Neutrophil (primary cell): ENCODE data around the gene PAFAH1B2.
"Not testable (repeated sequence)": the region's sequence is repeated elsewhere in the genome, so short reads cannot be mapped to it uniquely, and the experiment has no call there.

Source experiments
- H3K27ac ChIP-seq: fragments of 200-600 bp; sonication (generic); 2 replicates; pipeline ENCODE4 v1.5.1; 2016; ENCODE audit warnings: mild to moderate bottlenecking, moderate library complexity
- H3K27me3 ChIP-seq: fragments of 200-600 bp; sonication (generic); 2 replicates; pipeline ENCODE4 v1.6.0; 2016; ENCODE audit warnings: mild to moderate bottlenecking
- H3K36me3 ChIP-seq: fragments of 200-600 bp; sonication (generic); 2 replicates; pipeline ENCODE4 v1.5.1; 2017
- H3K4me1 ChIP-seq, 2 experiments: fragments of 200-600 bp in 1 of 2; sonication (generic) in 1 of 2; 1 replicate in 1 of 2; 2 replicates in 1 of 2; pipeline versions ENCODE4 v1.5.1 to v1.6.1; 2013 to 2016; ENCODE audit warnings: low read depth in 1 of 2, low read length in 1 of 2, mild to moderate bottlenecking in 1 of 2, moderate library complexity in 1 of 2; ENCODE audit not compliant: control insufficient read depth in 1 of 2, insufficient read depth in 1 of 2
- H3K4me3 ChIP-seq, 2 experiments: fragments of 200-600 bp in 1 of 2; sonication (generic) in 1 of 2; 1 replicate in 1 of 2; 2 replicates in 1 of 2; pipeline ENCODE4 v1.5.1; 2013 to 2016; ENCODE audit warnings: low read depth in 1 of 2, low read length in 1 of 2, mild to moderate bottlenecking in 1 of 2, moderate library complexity in 1 of 2
- H3K9me3 ChIP-seq: fragments of 200-600 bp; sonication (generic); 2 replicates; pipeline ENCODE4 v1.5.1; 2016
- TF ChIP-seq, protein P1 (sequence below): fragments of 200-600 bp; sonication (generic); IDR thresholded peaks from 2 replicates; pipeline ENCODE4 v1.5.1; 2016; ENCODE audit warnings: antibody characterized with exemption

The PAFAH1B2 gene

DNA sequence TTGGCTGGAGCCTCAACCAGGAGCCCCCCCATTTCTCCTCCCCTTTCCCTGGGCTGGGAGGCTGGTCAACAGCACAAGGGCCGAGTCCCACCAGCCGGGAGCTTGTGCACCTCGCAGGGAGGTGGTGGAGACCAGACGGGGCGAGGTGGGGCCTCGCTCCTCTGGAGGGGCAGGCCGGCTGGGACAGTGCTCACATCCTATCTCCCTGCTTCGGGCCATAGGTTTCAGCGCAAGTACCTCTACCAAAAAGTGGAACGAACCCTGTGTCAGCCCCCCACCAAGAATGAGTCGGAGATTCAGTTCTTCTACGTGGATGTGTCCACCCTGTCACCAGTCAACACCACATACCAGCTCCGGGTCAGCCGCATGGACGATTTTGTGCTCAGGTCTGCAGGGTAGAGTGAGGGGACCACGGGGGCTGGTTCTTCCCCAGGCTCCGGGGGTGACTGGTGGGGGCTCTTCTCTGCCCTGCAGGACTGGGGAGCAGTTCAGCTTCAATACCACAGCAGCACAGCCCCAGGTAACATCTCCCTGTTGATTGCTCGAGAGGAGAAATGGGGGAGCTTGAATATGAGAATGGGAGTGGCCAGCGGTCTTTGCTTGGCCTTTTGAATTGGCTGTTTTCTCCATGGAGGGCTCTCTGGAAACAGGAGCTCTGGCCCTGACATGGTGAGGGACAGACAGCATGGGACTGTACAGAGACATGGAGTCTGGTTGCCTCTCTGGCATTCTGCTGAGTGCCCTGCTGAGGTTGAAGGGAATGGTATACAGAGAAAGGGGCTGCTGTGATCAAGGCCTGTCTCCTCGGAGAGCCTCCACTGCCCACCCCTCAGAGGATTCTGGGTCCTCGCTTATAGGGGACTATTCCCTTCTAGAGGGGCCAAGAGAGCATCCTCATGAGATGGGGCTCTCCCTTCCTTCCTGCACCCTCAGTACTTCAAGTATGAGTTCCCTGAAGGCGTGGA, 37.8 kb downstream of the PAFAH1B2 start:
- Histone ChIP-seq H3K9me3 (no peaks in the 10 kb centered on the region), H3K4me1 (peaks cover 16 to 19% of the 10 kb centered on the region in 2 experiments), H3K27ac (no peak overlapping the region), H3K36me3 (peaks cover 4% of the 10 kb centered on the region), H3K27me3 (peaks cover 10% of the 10 kb centered on the region), H3K4me3 (no peak overlapping the region)
- TF ChIP-seq, protein P1, sequence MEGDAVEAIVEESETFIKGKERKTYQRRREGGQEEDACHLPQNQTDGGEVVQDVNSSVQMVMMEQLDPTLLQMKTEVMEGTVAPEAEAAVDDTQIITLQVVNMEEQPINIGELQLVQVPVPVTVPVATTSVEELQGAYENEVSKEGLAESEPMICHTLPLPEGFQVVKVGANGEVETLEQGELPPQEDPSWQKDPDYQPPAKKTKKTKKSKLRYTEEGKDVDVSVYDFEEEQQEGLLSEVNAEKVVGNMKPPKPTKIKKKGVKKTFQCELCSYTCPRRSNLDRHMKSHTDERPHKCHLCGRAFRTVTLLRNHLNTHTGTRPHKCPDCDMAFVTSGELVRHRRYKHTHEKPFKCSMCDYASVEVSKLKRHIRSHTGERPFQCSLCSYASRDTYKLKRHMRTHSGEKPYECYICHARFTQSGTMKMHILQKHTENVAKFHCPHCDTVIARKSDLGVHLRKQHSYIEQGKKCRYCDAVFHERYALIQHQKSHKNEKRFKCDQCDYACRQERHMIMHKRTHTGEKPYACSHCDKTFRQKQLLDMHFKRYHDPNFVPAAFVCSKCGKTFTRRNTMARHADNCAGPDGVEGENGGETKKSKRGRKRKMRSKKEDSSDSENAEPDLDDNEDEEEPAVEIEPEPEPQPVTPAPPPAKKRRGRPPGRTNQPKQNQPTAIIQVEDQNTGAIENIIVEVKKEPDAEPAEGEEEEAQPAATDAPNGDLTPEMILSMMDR, result no peak

DNA sequence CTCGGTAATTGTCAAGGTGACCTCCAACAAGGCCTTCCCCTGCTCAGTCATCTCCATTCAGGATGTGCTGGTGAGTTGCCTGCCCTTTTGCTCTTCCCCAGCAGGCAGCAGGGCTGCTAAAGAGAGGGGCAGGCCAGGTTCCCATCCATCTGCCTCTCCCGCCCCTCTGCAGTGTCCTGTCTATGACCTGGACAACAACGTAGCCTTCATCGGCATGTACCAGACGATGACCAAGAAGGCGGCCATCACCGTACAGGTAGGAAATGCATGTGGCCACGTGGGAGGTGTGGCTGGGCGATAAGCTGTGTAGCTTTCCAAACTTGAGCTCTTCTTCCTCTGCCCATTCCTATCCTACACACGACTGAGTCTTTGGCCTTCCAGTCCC, 38.5 kb downstream of the PAFAH1B2 start:
- TF ChIP-seq, protein P1, result no peak
- Histone ChIP-seq H3K27me3 (peaks cover 10% of the 10 kb centered on the region), H3K4me1 (peaks cover 16 to 19% of the 10 kb centered on the region in 2 experiments)

DNA sequence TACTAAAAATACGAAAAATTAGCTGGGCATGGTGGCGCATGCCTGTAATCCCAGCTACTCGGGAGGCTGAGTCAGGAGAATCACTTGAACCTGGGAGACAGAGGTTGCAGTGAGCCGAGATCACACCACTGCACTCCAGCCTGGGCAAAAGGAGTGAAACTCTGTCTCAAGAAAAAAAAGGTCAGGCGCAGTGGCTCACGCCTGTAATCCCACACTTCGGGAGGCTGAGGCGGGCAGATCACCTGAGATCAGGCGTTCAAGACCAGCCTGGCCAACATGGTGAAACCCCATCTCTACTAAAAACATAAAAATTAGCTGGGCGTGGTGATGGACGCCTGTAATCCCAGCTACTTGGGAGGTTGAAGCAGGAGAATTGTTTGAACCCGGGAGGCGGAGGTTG, 39.1 kb downstream of the PAFAH1B2 start:
- Histone ChIP-seq H3K4me1 (peaks cover 13 to 15% of the 10 kb centered on the region in 2 experiments), H3K27me3 (peaks cover 10% of the 10 kb centered on the region)
- not testable (repeated sequence) for H3K36me3 ChIP-seq, H3K9me3 ChIP-seq, H3K27ac ChIP-seq, H3K4me3 ChIP-seq

More for the DNA sequence above, 38.5 kb downstream of the PAFAH1B2 start:
- peaks cover 7% of the 10 kb centered on the region for H3K36me3 ChIP-seq
- no peak overlapping the region for H3K27ac ChIP-seq
- no peaks in the 10 kb centered on the region for H3K9me3 ChIP-seq
- no peak overlapping the region for H3K4me3 ChIP-seq

DNA sequence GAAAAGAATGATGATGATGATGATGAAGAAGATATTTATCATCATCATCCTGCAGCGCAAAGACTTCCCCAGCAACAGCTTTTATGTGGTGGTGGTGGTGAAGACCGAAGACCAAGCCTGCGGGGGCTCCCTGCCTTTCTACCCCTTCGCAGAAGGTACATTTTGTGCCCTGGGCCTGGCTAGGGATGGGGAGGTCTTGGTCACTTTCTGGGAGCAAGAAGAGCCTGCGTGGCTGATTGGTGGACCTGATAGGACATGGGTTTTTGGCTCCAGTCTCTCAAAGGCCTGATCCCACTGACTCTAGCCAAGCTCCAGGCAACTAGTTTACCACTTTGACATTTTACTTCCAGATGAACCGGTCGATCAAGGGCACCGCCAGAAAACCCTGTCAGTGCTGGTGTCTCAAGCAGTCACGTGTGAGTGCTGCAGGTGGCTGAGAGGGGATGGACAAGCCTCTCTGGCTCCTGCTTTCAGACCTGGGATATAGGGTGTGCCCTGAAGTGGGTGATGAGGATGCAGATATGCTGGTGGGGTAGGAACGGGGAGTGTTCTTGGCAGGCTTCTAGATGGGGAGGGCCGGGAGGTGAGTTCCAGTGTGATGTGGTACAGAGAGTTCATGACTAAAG, 39.8 kb downstream of the PAFAH1B2 start:
- Histone ChIP-seq H3K36me3 (peaks cover 8% of the 10 kb centered on the region), H3K27ac (no peak overlapping the region), H3K27me3 (peaks cover 10% of the 10 kb centered on the region), H3K9me3 (no peaks in the 10 kb centered on the region), H3K4me1 (peaks cover 10 to 11% of the 10 kb centered on the region in 2 experiments), H3K4me3 (no peak overlapping the region)
- TF ChIP-seq, protein P1, result no peak

DNA sequence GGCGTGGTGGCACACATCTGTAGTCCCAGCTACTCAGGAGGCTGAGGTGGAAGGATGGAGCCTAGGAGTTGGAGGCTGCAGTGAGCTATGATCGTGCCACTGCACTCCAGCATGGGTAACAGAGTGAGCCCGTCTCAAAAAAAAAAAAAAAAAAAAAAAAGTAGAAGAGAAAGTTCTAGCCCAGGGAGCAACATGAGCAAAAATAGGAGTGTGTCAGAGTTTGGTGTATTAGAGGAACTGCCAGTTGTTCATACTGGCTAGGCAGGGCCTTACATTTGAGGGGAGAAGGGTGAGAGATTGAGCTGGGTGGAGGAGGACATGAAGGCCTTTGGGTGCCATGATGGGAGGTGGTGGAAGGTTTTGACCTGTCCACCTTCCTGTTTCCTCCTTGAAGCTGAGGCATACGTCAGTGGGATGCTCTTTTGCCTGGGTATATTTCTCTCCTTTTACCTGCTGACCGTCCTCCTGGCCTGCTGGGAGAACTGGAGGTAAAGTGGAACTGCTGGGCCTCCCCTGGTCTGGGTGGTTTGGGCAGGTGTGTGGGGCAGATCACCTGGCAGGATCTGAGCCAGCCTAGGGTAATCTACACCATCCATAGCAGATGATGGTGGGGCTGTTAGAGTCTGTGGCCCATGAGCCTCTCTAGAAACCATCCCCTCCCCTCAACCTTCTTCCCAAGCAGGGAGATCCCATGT, 41.8 kb downstream of the PAFAH1B2 start:
- Histone ChIP-seq H3K4me1 (no peaks in the 10 kb centered on the region), H3K27ac (no peak overlapping the region), H3K27me3 (no peaks in the 10 kb centered on the region), H3K4me3 (no peak overlapping the region), H3K9me3 (no peaks in the 10 kb centered on the region), H3K36me3 (peaks cover 29% of the 10 kb centered on the region)
- TF ChIP-seq, protein P1, result no peak
